ENCODE measurements around the gene MRPS35.

DNA sequence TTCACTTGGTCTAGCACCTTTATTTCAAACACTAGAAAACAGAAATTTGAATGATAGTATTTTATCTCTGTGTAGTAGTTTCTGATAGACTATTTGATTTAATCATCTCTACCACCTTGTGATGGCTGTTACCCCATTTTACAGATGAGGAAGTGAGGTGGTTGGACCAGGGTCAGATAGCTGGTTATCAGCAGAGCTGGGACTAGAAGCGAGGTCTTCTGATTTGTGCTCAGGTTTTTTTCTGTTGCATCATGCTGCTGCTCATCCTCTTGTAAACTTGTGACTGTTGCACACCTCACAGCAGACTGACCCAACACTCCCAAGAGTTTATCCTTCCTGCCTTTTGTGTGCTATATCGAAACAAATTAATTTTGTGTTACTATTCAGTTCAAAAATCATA lies 79.5 kb downstream of the MRPS35 start:
- TF ChIP-seq CTCF (IDR thresholded peaks at IDR 0.05; ENCODE audit: low read depth, low read length, poor library complexity, severe bottlenecking) (no peak), EZH2phosphoT487 (IDR thresholded peaks at IDR 0.05; ENCODE audit: borderline replicate concordance, low read length) (no peak)
